ENCODE data around the gene STPG3. TPM values are rescaled to one million over a fixed set of nuclear protein-coding genes. Genes with fewer than 3 reads are reported as not detected.
A peak's percentile ranks its signal among the peaks of the same experiment; 100 is the strongest.

Gene STPG3
- total RNA-seq, 4 donors from 2014 or later, result not detected

DNA sequence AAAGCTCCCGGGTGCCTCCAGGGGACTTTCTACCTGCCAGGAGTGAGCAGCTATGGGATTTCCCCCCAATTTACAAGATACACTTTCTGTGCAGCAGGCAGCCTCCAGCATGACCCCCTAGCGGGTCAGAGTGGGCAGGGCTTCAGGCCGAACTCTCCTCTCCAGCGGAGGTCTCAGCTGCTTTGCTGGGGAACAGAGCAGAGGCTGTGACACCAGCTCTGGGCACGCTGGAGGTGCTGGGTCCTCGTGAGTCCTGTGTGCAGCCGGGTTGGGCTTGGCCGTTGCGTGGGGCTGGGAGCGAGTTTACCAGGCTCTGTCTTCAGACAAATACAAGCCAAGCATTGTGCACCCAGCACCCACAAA lies 48.1 kb downstream of the STPG3 start:
- Histone ChIP-seq H3K9me3 (peaks cover 0 to 7% (median 1%) of the 10 kb centered on the region in 4 donors), H3K4me3 (peak overlapping the region; percentile 22 to 59 (median 36)), H3K4me1 (peaks cover 51 to 90% (median 71%) of the 10 kb centered on the region in 4 donors), H3K27ac (replicated peaks in 1 of 4) (peak overlapping the region; percentile 50 to 78 (median 62)), H3K27me3 (peaks cover 4 to 93% (median 51%) of the 10 kb centered on the region in 4 donors), H3K36me3 (no peaks in the 10 kb centered on the region)
- DNase-seq (ENCODE audit: extremely low spot score), result no peak
- 73% methylated on average over 9 of the region's 10 CpGs for WGBS
- intact Hi-C loops (cut with DNase I), result loop anchor here (5.0 to 10.0 kb wide), 2 partner anchors 108 to 226 kb away; no protein-coding TSS in a partner anchor
- no peak for TF ChIP-seq POLR2AphosphoS5 (IDR thresholded peaks at IDR 0.05)
- TF ChIP-seq POLR2A (IDR thresholded peaks at IDR 0.05; ENCODE audit: low read depth), result no peak
- TF ChIP-seq EP300 (IDR thresholded peaks at IDR 0.05), result no peak
- TF ChIP-seq, protein P1, sequence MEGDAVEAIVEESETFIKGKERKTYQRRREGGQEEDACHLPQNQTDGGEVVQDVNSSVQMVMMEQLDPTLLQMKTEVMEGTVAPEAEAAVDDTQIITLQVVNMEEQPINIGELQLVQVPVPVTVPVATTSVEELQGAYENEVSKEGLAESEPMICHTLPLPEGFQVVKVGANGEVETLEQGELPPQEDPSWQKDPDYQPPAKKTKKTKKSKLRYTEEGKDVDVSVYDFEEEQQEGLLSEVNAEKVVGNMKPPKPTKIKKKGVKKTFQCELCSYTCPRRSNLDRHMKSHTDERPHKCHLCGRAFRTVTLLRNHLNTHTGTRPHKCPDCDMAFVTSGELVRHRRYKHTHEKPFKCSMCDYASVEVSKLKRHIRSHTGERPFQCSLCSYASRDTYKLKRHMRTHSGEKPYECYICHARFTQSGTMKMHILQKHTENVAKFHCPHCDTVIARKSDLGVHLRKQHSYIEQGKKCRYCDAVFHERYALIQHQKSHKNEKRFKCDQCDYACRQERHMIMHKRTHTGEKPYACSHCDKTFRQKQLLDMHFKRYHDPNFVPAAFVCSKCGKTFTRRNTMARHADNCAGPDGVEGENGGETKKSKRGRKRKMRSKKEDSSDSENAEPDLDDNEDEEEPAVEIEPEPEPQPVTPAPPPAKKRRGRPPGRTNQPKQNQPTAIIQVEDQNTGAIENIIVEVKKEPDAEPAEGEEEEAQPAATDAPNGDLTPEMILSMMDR (IDR thresholded peaks at IDR 0.05), result no peak

- no peaks in the 10 kb centered on the region for H3K9me3 ChIP-seq
- no peaks in the 10 kb centered on the region for H3K36me3 ChIP-seq
- H3K4me3 ChIP-seq, result peak overlapping the region; percentile 50 to 59 (median 56)
- intact Hi-C loops (cut with DNase I), result loop anchor here (5.0 to 10.0 kb wide), 2 partner anchors 107 to 225 kb away; no protein-coding TSS in a partner anchor
- TF ChIP-seq, protein P1 (IDR thresholded peaks at IDR 0.05), result no peak
- TF ChIP-seq POLR2AphosphoS5 (IDR thresholded peaks at IDR 0.05), result peak in 1 of 2 donors; percentile 33
- peaks cover 57 to 93% (median 73%) of the 10 kb centered on the region in 4 donors for H3K4me1 ChIP-seq
- H3K27ac ChIP-seq (replicated peaks in 1 of 4), result peak overlapping the region; percentile 66 to 76 (median 73)
- peaks cover 4 to 93% (median 44%) of the 10 kb centered on the region in 4 donors for H3K27me3 ChIP-seq
- no peak for DNase-seq (ENCODE audit: extremely low spot score)
- 37% methylated on average over 16 of the region's 16 CpGs for WGBS
Observed at GRCh38 chr9:137299938-137300337, 48.9 kb downstream of the STPG3 start.

- intact Hi-C loops (cut with DNase I), result no loop called here
- Histone ChIP-seq H3K9me3 (no peaks in the 10 kb centered on the region), H3K4me3 (peak overlapping the region; percentile 50 to 59 (median 56)), H3K27me3 (peaks cover 4 to 93% (median 41%) of the 10 kb centered on the region in 4 donors), H3K4me1 (peaks cover 61 to 93% (median 75%) of the 10 kb centered on the region in 4 donors), H3K36me3 (no peaks in the 10 kb centered on the region), H3K27ac (replicated peaks in 1 of 4) (peak overlapping the region; percentile 66 to 76 (median 73))
- no peak for DNase-seq (ENCODE audit: extremely low spot score)
- no peak for TF ChIP-seq POLR2A (IDR thresholded peaks at IDR 0.05; ENCODE audit: low read depth)
- TF ChIP-seq, protein P1 (IDR thresholded peaks at IDR 0.05), result no peak
- no peak for TF ChIP-seq EP300 (IDR thresholded peaks at IDR 0.05)
- WGBS, result 3% methylated on average over 25 of the region's 25 CpGs
Observed at GRCh38 chr9:137300567-137301080, 49.5 kb downstream of the STPG3 start.

- Histone ChIP-seq H3K27ac (replicated peaks in 1 of 4) (peak overlapping the region; percentile 66 to 76 (median 73)), H3K27me3 (peaks cover 4 to 93% (median 41%) of the 10 kb centered on the region in 4 donors), H3K9me3 (no peaks in the 10 kb centered on the region), H3K36me3 (no peaks in the 10 kb centered on the region), H3K4me3 (peak overlapping the region; percentile 50 to 59 (median 56)), H3K4me1 (peaks cover 68 to 93% (median 75%) of the 10 kb centered on the region in 4 donors)
- WGBS, result under 1% methylated on average over 20 of the region's 115 CpGs
- intact Hi-C loops (cut with DNase I), result no loop called here
- no peak for DNase-seq (ENCODE audit: extremely low spot score)
- TF ChIP-seq POLR2A (IDR thresholded peaks at IDR 0.05; ENCODE audit: low read depth), result no peak
- TF ChIP-seq, protein P1 (IDR thresholded peaks at IDR 0.05), result peak in 2 of 3 experiments; percentile 18
Observed at GRCh38 chr9:137301081-137301947, 50.2 kb downstream of the STPG3 start.
